Measurements from ENCODE around the gene NDUFC1. TPM values are rescaled to one million over a fixed set of nuclear protein-coding genes. Genes with fewer than 3 reads are reported as not detected.

NDUFC1 gene
- total and polyA plus RNA-seq, 2 of the 8 experiments (the other 6 are each of a cell fraction or from before 2014, with no cell fraction given) = 41.9 to 62.0 TPM

DNA sequence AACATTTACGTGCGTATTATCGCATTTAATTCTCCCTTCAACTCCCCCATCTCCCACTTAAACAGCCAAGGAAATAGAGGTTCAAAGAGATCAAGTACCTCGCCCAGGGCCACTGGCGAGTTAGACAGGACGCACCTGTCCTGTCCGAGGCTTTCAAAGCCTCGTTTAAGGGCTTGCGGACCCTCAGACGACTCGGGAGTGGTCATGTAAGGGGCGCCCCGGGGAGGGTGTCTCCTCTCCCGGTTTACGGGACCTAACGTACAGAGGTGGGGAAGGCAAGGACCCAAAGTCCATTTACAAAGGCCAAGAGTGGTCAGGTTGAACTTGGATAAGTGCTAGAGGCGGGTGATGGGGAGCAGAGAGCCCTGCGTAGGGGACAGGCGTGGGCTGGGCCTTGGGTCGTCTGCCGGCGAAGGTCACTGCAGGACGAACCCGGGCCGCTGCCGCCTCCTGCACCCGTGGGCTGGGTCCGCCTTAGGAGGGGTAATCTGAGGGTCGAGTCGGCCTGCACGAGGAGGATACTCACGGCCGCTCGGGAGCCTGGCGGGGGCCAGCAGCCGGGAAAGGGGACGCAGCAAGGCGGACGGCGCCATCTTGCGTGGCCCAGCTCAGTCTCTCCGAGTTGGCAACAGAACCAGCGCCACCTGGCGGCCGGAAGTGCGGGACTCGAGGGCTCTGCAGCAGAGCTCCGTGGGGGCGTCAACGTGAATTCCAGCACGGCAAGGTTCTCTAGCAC is 6.9 kb downstream of the NDUFC1 start:
- Histone ChIP-seq H3K9me3 (ENCODE audit: insufficient read depth in 2 of 2, low read depth in 1 of 2, low read length in 1 of 2) (no peaks in the 10 kb centered on the region), H2BK15ac (ENCODE audit: low read length) (no peak overlapping the region), H3K18ac (ENCODE audit: extremely low read depth, low read length) (peak overlapping the region; percentile 84), H3K14ac (ENCODE audit: insufficient read length) (no peak overlapping the region), H3K27me3 (replicated peaks in 1 of 4; ENCODE audit: control insufficient read depth in 3 of 4, extremely low read depth in 1 of 4, insufficient read depth in 3 of 4, low read length in 3 of 4) (no peaks in the 10 kb centered on the region), H3K4me3 (ENCODE audit: extremely low read depth in 1 of 4, insufficient read depth in 2 of 4, low read depth in 3 of 4, low read length in 4 of 4) (peak overlapping the region; percentile 59 to 89 (median 81)), H2BK20ac (ENCODE audit: low read length) (no peak overlapping the region), H4K5ac (ENCODE audit: insufficient read length, low read depth, low read length) (peak overlapping the region; percentile 73), H3K79me1 (ENCODE audit: low read depth, low read length) (no peaks in the 10 kb centered on the region), H3K79me2 (ENCODE audit: control insufficient read depth in 1 of 2, insufficient read depth in 2 of 2, low read length in 2 of 2) (peaks cover 0 to 17% of the 10 kb centered on the region in 2 experiments; a peak in 2 of 4 replicates), H3K4me1 (replicated peaks in 1 of 4; ENCODE audit: control insufficient read depth in 3 of 4, insufficient read depth in 4 of 4, low read length in 3 of 4) (peaks cover 0 to 1% (median 0%) of the 10 kb centered on the region in 4 experiments; a peak in 2 of 7 replicates), H3K4me2 (ENCODE audit: insufficient read depth in 1 of 2, low read depth in 2 of 2, low read length in 2 of 2) (peak overlapping the region; percentile 76 to 93), H2BK5ac (ENCODE audit: low read depth, low read length) (peak overlapping the region; percentile 86), H3K36me3 (ENCODE audit: control insufficient read depth in 2 of 4, insufficient read depth in 4 of 4, low read length in 3 of 4) (peaks cover 0 to 24% (median 3%) of the 10 kb centered on the region in 4 experiments; a peak in 2 of 8 replicates), H3K23ac (ENCODE audit: insufficient read length) (no peak overlapping the region), H2BK12ac (ENCODE audit: low read depth, low read length) (peak overlapping the region; percentile 56; the same call in 1 of the 2 replicates), H4K20me1 (replicated peaks in 1 of 2; ENCODE audit: control insufficient read depth in 1 of 2, insufficient read depth in 2 of 2, low read length in 2 of 2) (no peaks in the 10 kb centered on the region), H3K56ac (replicated peaks; ENCODE audit: insufficient read length, low read depth, low read length) (peak overlapping the region; percentile 65), H3K9ac (replicated peaks in 1 of 4; ENCODE audit: extremely low read depth in 1 of 4, low read depth in 3 of 4, low read length in 3 of 4) (peak overlapping the region; percentile 68 to 91 (median 84)), H3K4ac (replicated peaks; ENCODE audit: insufficient read length, low read depth, low read length) (no peak overlapping the region), H2BK120ac (replicated peaks; ENCODE audit: low read depth, low read length) (no peak overlapping the region), H3K27ac (ENCODE audit: low read depth, low read length) (peak overlapping the region; percentile 70; the same call in 1 of the 2 replicates), H2AFZ (ENCODE audit: low read length) (peak overlapping the region; percentile 66), H4K8ac (ENCODE audit: extremely low read depth, insufficient read depth, low read length) (peak overlapping the region; percentile 97; the same call in 1 of the 2 replicates), H3K23me2 (ENCODE audit: low read depth, low read length) (peaks cover 5% of the 10 kb centered on the region), H4K91ac (replicated peaks; ENCODE audit: insufficient read length, low read length) (no peak overlapping the region), H2AK5ac (ENCODE audit: low read depth, low read length) (no peak overlapping the region)
- ChIA-PET CTCF (ENCODE audit: partially characterized antibody) (interaction anchor here (0.7 to 4.4 kb wide), 37 partner anchors 8 to 276 kb away, joined by 3 to 34 read pairs (median 5); partner anchors contain the start of gene MGARP), POLR2A (ENCODE audit: partially characterized antibody) (interaction anchor here (0.6 to 1.6 kb wide), 12 partner anchors 11 to 189 kb away, joined by 3 to 4 read pairs (median 3); no protein-coding TSS in a partner anchor)
- 11% methylated on average over 50 of the region's 51 CpGs; no CpG with 5 or more reads in 1 of the 2 experiments for WGBS, 2 experiments (ENCODE audit: extremely low coverage in 1 of 2, insufficient coverage in 1 of 2, insufficient read length in 1 of 2, insufficient replicate concordance in 2 of 2, low coverage in 1 of 2, low lambda C conversion rate in 2 of 2, missing lambda C conversion rate in 1 of 2)
- peak; percentile 32 for FAIRE-seq
- DNase-seq (ENCODE audit: low read depth in 1 of 2, low spot score in 2 of 2) = peak; percentile 79 to 99
- TF ChIP-seq SIN3A (conservative IDR thresholded peaks at IDR 0.05 in 1 of 2, IDR thresholded peaks at IDR 0.05 in 1 of 2; ENCODE audit: low read depth in 1 of 2, low read length in 2 of 2) (peak in 1 of 2 experiments; percentile 85; a peak in 2 of 4 replicates), EP300 (IDR thresholded peaks at IDR 0.05; ENCODE audit: borderline replicate concordance in 1 of 2, low read depth in 2 of 2, low read length in 2 of 2) (no peak)
